OCI-LY7 (cell line): ENCODE data around the gene KLHDC8A. TPM values are rescaled to one million over a fixed set of nuclear protein-coding genes. Genes with fewer than 3 reads are reported as not detected.

Experiments
- BruUV-seq: library from RNA; stranded (reverse); fragments of 400-500 nt; replicated peaks from 2 replicates; lab custom pipeline; 2021; lab: Mats Ljungman, UMichigan
- CTCF ChIA-PET: fragments of 300-600 bp; sonication (Branson Sonifier 250); formaldehyde crosslinking; loops from one replicate; lab custom pipeline; 2022; ENCODE audit warnings: antibody characterized with exemption; ENCODE audit not compliant: unreplicated experiment; lab: Charles Lee
- POLR2A ChIA-PET: fragments of 300-600 bp; sonication (Branson Sonifier 250); formaldehyde crosslinking; loops from one replicate; lab custom pipeline; 2022; ENCODE audit warnings: antibody characterized with exemption; lab: Charles Lee
- DNase-seq: peaks from one replicate; pipeline ENCODE4 v3.0.0-alpha.2; 2015; ENCODE audit warnings: low spot score
- H2AFZ ChIP-seq: fragments of 200-600 bp; sonication (generic), shearing (Covaris generic); 2 replicates; pipeline ENCODE4 v1.6.1; 2014; ENCODE audit warnings: mild to moderate bottlenecking, antibody characterized with exemption, low read length, moderate library complexity
- H3K27ac ChIP-seq: fragments of 200-600 bp; sonication (generic); 2 replicates; pipeline ENCODE4 v1.5.1; 2014; ENCODE audit warnings: mixed run types, low read depth, mild to moderate bottlenecking, moderate library complexity, low read length, inconsistent platforms; ENCODE audit not compliant: poor library complexity, severe bottlenecking
- H3K36me3 ChIP-seq: fragments of 200-600 bp; sonication (generic); 2 replicates; pipeline ENCODE4 v1.6.1; 2014; ENCODE audit warnings: mild to moderate bottlenecking, antibody characterized with exemption, low read length, moderate library complexity, mixed read lengths; ENCODE audit not compliant: insufficient read depth
- H3K4me1 ChIP-seq: fragments of 200-600 bp; sonication (generic); 2 replicates; pipeline ENCODE4 v1.5.1; 2014; ENCODE audit warnings: mild to moderate bottlenecking, low read length; ENCODE audit not compliant: insufficient read depth, poor library complexity, severe bottlenecking
- H3K4me2 ChIP-seq: fragments of 200-600 bp; sonication (generic); 2 replicates; pipeline ENCODE4 v1.6.1; 2014; ENCODE audit warnings: mild to moderate bottlenecking, low read length
- H3K4me3 ChIP-seq: fragments of 200-600 bp; sonication (generic); 2 replicates; pipeline ENCODE4 v1.5.1; 2014; ENCODE audit warnings: mild to moderate bottlenecking, low read depth, low read length; ENCODE audit not compliant: poor library complexity, severe bottlenecking
- H3K79me2 ChIP-seq: fragments of 200-600 bp; sonication (generic); 2 replicates; pipeline ENCODE4 v1.6.1; 2016; ENCODE audit warnings: low read depth, mild to moderate bottlenecking, low read length, moderate library complexity, mixed read lengths; ENCODE audit not compliant: insufficient read depth
- H3K9me2 ChIP-seq: fragments of 200-600 bp; sonication (generic); 2 replicates; pipeline ENCODE4 v1.6.1; 2016; ENCODE audit warnings: mild to moderate bottlenecking, low read length, mixed read lengths; ENCODE audit not compliant: insufficient read depth
- H3K9me3 ChIP-seq: fragments of 200-600 bp; sonication (generic); 2 replicates; pipeline ENCODE4 v1.6.1; 2014; ENCODE audit warnings: mild to moderate bottlenecking, mixed run types, low read length, mixed read lengths
- H4K20me1 ChIP-seq: fragments of 200-600 bp; sonication (generic); 2 replicates; pipeline ENCODE4 v1.6.1; 2014; ENCODE audit warnings: mild to moderate bottlenecking, antibody characterized with exemption, low read length, moderate library complexity, mixed read lengths; ENCODE audit not compliant: insufficient read depth
- EZH2phosphoT487 ChIP-seq: fragments of 200-600 bp; sonication (generic); IDR thresholded peaks from 2 replicates; pipeline ENCODE4 v1.6.1; 2018; ENCODE audit warnings: low read depth, borderline replicate concordance, mild to moderate bottlenecking, mixed run types, antibody characterized with exemption, low read length, moderate library complexity, mixed read lengths
- intact Hi-C: fragments of 100-400 bp; cut with micrococcal nuclease; formaldehyde crosslinking; loops from one replicate; pipeline ENCODE4 v1.10.0; 2022; ENCODE audit not compliant: unreplicated experiment
- total RNA-seq, 2 experiments: library from RNA; depleted of rRNA in 1 of 2; stranded (reverse); fragments of >200 nt in 1 of 2; shearing (Covaris generic) in 1 of 2; gene quantifications; 2 replicates each; pipeline ENCODE4 v1.2.3, GENCODE V29; 2014 to 2022
- TF ChIP-seq, protein P1 (sequence below): fragments of 200-600 bp; sonication (generic); conservative IDR thresholded peaks from 2 replicates; pipeline ENCODE4 v1.5.1; 2014; ENCODE audit warnings: mild to moderate bottlenecking, antibody characterized with exemption, low read length, moderate library complexity, mixed read lengths

The KLHDC8A gene
- total RNA-seq, 2 experiments from 2014 or later, result not detected

DNA sequence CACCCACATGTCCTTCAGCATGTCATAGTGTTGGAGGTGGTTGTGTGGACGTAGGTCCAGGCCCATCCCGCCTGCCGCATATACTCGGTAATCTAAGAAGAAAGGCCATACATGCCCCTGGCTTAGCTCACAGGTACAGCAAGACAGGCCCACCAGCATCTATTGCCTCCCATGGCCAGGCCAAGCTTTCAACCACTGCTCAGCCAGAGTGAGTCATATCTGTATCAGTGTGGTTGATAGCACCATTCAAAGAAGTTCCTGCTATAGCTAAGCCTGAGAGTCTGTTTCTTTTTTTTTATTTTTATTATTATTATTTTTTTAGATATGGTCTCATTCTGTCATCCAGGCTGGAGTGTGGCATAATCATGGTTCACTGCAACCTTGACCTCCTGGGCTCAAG lies 17.0 kb downstream of the KLHDC8A start:
- Histone ChIP-seq H3K36me3 (no peaks in the 10 kb centered on the region), H3K4me2 (no peak overlapping the region), H3K27ac (no peak overlapping the region), H3K9me3 (no peaks in the 10 kb centered on the region), H3K4me3 (no peak overlapping the region), H3K4me1 (no peaks in the 10 kb centered on the region), H2AFZ (no peak overlapping the region), H3K9me2 (no peaks in the 10 kb centered on the region), H4K20me1 (no peaks in the 10 kb centered on the region), H3K79me2 (no peaks in the 10 kb centered on the region)
- intact Hi-C loops, result loop anchor here (5.0 kb wide), 1 partner anchor 58 kb away; no protein-coding TSS in a partner anchor
- BruUV-seq, result no TSS peak
- POLR2A ChIA-PET, result no interaction called here
- DNase-seq, result no peak
- CTCF ChIA-PET, result no interaction called here
- TF ChIP-seq, protein P1, sequence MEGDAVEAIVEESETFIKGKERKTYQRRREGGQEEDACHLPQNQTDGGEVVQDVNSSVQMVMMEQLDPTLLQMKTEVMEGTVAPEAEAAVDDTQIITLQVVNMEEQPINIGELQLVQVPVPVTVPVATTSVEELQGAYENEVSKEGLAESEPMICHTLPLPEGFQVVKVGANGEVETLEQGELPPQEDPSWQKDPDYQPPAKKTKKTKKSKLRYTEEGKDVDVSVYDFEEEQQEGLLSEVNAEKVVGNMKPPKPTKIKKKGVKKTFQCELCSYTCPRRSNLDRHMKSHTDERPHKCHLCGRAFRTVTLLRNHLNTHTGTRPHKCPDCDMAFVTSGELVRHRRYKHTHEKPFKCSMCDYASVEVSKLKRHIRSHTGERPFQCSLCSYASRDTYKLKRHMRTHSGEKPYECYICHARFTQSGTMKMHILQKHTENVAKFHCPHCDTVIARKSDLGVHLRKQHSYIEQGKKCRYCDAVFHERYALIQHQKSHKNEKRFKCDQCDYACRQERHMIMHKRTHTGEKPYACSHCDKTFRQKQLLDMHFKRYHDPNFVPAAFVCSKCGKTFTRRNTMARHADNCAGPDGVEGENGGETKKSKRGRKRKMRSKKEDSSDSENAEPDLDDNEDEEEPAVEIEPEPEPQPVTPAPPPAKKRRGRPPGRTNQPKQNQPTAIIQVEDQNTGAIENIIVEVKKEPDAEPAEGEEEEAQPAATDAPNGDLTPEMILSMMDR, result no peak
- no peak for TF ChIP-seq EZH2phosphoT487

DNA sequence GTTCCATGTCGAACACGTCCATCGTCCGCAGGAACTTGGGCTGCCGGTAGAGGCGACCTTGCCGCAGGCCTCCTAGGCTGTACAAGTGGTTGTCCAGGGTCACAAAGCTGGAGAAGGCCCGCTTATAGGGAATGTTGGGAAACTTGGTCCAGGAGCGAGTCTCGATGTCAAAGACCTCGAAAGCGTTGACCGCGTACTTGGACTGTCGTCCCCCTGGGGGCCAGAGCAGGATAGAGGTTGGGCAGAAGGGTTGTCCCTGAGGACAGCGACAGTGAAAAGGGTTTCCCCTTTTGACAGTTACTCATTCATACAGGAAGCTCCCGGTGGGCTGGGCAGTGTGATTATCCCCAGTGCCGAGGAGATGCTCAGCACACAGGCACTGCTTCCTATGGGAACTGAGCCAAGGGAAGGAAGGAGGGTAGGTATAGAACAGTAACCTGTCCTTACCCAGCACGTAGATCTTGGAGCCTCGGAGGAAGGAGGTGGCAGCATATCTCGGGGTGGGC lies 17.5 kb downstream of the KLHDC8A start:
- H3K9me3 ChIP-seq, result no peaks in the 10 kb centered on the region
- no peak overlapping the region for H3K4me2 ChIP-seq
- BruUV-seq, result no TSS peak
- no peak overlapping the region for H2AFZ ChIP-seq
- H3K9me2 ChIP-seq, result no peaks in the 10 kb centered on the region
- no peak overlapping the region for H3K4me3 ChIP-seq
- intact Hi-C loops, result loop anchor here (5.0 kb wide), 1 partner anchor 58 kb away; no protein-coding TSS in a partner anchor
- H3K4me1 ChIP-seq, result no peaks in the 10 kb centered on the region
- H3K36me3 ChIP-seq, result no peaks in the 10 kb centered on the region
- POLR2A ChIA-PET, result no interaction called here
- DNase-seq, result no peak
- H4K20me1 ChIP-seq, result no peaks in the 10 kb centered on the region
- TF ChIP-seq, protein P1, result no peak
- no peak for TF ChIP-seq EZH2phosphoT487
- no peak overlapping the region for H3K27ac ChIP-seq
- no peaks in the 10 kb centered on the region for H3K79me2 ChIP-seq
- CTCF ChIA-PET, result interaction anchor here (0.9 kb wide), 1 partner anchor 10 kb away, joined by 3 read pairs; no protein-coding TSS in a partner anchor

DNA sequence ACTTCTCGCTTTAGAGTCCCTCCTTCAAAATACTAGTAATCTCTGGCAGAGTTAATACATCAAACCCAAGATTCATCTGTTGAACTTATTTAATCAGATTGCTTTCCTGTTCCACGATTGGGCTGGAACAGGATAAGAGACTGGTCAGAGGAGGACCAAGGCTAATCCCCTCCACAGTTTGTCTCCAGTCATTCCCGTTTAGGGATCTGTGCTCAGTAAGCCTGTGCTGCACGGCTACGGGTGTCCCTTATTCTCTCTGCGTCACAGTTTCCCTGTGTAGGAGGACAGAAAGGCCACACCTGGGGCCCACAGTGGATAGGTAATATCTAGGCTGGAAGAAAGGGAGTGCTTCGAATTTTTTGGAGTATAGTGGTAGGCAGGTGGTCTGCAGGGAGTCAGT lies 18.7 kb downstream of the KLHDC8A start:
- DNase-seq, result no peak
- no peak overlapping the region for H3K27ac ChIP-seq
- no TSS peak for BruUV-seq
- no peaks in the 10 kb centered on the region for H3K79me2 ChIP-seq
- no peaks in the 10 kb centered on the region for H3K4me1 ChIP-seq
- no peaks in the 10 kb centered on the region for H3K9me2 ChIP-seq
- ChIA-PET POLR2A (interaction anchor here (0.6 kb wide), 1 partner anchor 102 kb away, joined by 4 read pairs; no protein-coding TSS in a partner anchor), CTCF (interaction anchor here (1.1 kb wide), 1 partner anchor 10 kb away, joined by 3 read pairs; no protein-coding TSS in a partner anchor)
- H3K4me3 ChIP-seq, result no peak overlapping the region
- TF ChIP-seq, protein P1, result no peak
- no peak for TF ChIP-seq EZH2phosphoT487
- H2AFZ ChIP-seq, result no peak overlapping the region
- intact Hi-C loops, result loop anchor here (5.0 kb wide), 1 partner anchor 59 kb away; no protein-coding TSS in a partner anchor
- no peaks in the 10 kb centered on the region for H3K9me3 ChIP-seq
- no peaks in the 10 kb centered on the region for H3K36me3 ChIP-seq
- no peak overlapping the region for H3K4me2 ChIP-seq
- H4K20me1 ChIP-seq, result no peaks in the 10 kb centered on the region
